ENCODE measurements around the gene ADIPOR2. TPM values are rescaled to one million over a fixed set of nuclear protein-coding genes. Genes with fewer than 3 reads are reported as not detected.

Gene ADIPOR2
- total RNA-seq, 1 experiment from 2014 or later, result 41.6 TPM

DNA sequence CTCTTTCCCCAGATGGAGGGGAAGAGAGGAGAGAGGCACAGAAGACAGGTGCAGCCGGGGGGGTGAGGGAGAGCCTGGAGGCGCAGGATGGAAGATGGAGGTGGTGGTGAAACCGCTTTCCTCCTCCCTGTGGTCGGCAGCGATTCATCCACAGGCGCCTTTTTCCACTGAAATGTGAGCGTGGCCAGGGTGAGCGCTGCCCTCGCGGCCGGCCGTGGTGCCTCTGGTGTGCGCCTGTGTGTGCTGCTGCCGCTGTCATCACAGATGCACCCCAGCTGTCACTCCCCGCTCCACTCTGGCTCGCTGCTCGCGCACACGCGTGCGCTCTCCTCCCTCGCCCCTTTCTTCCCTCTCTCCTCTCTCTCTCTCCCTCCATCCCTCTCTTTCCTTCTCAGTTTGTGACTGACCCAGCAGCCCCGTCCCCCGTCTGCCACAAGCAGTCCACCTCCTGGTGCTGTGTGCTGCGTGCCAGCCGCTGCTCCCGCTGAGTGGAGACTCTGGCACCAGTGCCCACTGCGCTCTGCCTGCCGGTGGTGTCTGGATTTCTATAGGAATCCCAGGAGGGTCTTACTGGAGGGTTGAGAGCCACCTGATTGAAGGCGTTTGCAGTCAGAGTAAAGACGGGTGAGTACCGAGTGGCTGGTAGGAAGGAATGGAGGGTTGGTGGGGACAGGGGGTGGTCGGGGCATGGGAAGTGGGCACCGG lies 129.5 kb downstream of the ADIPOR2 start, which contains the start of gene LRTM2:
TSS of gene LRTM2 (plus strand) at position 375 of the 705 bp plus-strand sequence. CDS start 7,584 bp downstream, outside the sequence.
- Histone ChIP-seq H3K27me3 (no peaks in the 10 kb centered on the region), H3K4me3 (no peak within 1 kb of the TSS), H3K9me3 (no peaks in the 10 kb centered on the region), H3K36me3 (no peaks in the 10 kb centered on the region)
- DNase-seq, result no peak

- Histone ChIP-seq H3K36me3 (no peaks in the 10 kb centered on the region), H3K9me3 (no peaks in the 10 kb centered on the region), H3K4me3 (no peak overlapping the region), H3K27me3 (no peaks in the 10 kb centered on the region)
- no peak for DNase-seq
Measured at GRCh38 chr12:1820896-1821291, 130.0 kb downstream of the ADIPOR2 start.

- Histone ChIP-seq H3K9me3 (no peaks in the 10 kb centered on the region), H3K27me3 (no peaks in the 10 kb centered on the region), H3K4me3 (no peak overlapping the region), H3K36me3 (no peaks in the 10 kb centered on the region)
- no peak for DNase-seq
Measured at GRCh38 chr12:1821805-1822204, 130.9 kb downstream of the ADIPOR2 start.

DNA sequence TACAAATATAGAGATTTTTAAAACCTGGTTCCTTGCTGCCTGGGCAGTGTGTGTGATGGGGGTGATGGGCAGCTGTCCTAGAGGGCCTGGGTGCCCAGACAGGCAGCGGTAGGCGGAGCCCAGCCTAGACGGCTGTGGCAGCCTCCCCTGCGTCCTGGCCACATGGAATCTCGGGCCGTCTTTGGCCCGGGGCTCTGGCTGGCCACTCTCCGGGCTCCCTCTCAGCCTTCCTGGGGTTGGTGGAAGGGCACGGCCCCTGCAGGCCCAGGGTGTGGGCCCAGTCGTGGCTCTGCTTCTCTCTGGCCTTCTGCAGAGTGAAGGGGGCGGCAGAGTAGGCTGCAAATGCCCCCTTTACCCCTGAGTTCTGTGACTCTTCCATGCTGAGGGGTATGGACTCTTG lies 131.8 kb downstream of the ADIPOR2 start:
- no peaks in the 10 kb centered on the region for H3K9me3 ChIP-seq
- H3K36me3 ChIP-seq, result no peaks in the 10 kb centered on the region
- no peak for DNase-seq
- no peak overlapping the region for H3K4me3 ChIP-seq
- no peaks in the 10 kb centered on the region for H3K27me3 ChIP-seq

DNA sequence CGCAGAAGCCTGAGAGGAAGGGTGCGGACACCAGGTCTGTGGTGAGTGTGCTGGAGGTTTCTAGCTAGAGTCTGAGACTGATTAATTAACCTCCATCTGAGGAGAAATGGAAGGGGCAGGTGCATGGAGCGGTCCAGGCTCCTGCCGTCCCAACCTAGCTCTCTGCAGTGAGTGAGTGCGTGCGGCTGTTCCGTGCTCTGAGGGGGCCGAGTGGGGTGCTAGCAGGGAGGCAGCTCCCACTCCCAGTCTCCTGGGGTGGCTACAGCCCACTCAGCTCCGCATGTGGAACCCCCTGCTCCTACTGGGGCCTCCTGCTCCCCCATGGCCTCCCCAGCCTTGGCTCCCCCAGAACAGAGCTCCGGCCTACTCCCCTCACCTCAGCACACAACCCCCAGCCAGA lies 132.4 kb downstream of the ADIPOR2 start:
- no peaks in the 10 kb centered on the region for H3K36me3 ChIP-seq
- DNase-seq, result no peak
- H3K9me3 ChIP-seq, result no peaks in the 10 kb centered on the region
- no peak overlapping the region for H3K4me3 ChIP-seq
- no peaks in the 10 kb centered on the region for H3K27me3 ChIP-seq

DNA sequence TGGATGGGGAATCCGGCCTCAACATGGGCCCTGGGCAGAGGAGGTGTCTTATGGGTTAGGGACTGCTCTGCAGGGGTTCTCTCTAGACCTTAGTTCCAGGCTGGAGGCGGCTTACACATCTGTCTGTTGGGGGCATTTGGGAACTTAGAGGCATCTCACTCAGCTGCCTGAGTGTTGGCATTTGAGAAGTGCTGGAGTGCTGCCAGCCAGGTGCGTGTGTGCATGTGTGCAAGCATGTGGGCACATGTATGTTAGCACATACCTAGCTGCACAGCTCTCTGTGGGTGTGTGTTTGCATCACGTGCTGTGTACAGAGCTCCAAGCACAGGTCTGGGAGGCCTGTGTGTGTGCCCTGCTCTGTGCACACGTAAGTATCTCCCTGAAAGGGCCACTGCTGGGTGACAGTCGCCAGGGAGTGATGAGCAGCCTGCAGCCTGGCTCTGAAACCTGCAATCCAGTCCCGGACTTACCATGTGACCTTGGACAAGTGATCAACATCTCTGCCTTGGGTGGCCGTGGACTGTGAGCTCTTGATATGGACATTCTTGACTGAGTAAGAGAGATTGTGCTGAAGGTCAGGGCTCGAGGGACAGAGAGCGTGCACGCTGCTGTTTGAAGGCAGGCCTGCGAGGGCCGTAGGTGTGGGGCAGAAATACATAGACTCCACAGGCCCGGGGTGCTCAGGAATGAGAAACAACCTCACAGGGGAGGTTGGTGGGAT lies 134.7 kb downstream of the ADIPOR2 start:
- no peaks in the 10 kb centered on the region for H3K27me3 ChIP-seq
- DNase-seq, result no peak
- no peak overlapping the region for H3K4me3 ChIP-seq
- H3K9me3 ChIP-seq, result no peaks in the 10 kb centered on the region
- no peaks in the 10 kb centered on the region for H3K36me3 ChIP-seq

GRCh38 chr12:1826401-1826800 lies 135.5 kb downstream of the ADIPOR2 start:
- Histone ChIP-seq H3K27me3 (no peaks in the 10 kb centered on the region), H3K9me3 (no peaks in the 10 kb centered on the region), H3K36me3 (no peaks in the 10 kb centered on the region), H3K4me3 (no peak overlapping the region)
- DNase-seq, result no peak

- Histone ChIP-seq H3K27me3 (no peaks in the 10 kb centered on the region), H3K9me3 (no peaks in the 10 kb centered on the region), H3K36me3 (no peaks in the 10 kb centered on the region), H3K4me3 (no peak overlapping the region)
- no peak for DNase-seq
Measured at GRCh38 chr12:1826867-1827705, 136.2 kb downstream of the ADIPOR2 start.

DNA sequence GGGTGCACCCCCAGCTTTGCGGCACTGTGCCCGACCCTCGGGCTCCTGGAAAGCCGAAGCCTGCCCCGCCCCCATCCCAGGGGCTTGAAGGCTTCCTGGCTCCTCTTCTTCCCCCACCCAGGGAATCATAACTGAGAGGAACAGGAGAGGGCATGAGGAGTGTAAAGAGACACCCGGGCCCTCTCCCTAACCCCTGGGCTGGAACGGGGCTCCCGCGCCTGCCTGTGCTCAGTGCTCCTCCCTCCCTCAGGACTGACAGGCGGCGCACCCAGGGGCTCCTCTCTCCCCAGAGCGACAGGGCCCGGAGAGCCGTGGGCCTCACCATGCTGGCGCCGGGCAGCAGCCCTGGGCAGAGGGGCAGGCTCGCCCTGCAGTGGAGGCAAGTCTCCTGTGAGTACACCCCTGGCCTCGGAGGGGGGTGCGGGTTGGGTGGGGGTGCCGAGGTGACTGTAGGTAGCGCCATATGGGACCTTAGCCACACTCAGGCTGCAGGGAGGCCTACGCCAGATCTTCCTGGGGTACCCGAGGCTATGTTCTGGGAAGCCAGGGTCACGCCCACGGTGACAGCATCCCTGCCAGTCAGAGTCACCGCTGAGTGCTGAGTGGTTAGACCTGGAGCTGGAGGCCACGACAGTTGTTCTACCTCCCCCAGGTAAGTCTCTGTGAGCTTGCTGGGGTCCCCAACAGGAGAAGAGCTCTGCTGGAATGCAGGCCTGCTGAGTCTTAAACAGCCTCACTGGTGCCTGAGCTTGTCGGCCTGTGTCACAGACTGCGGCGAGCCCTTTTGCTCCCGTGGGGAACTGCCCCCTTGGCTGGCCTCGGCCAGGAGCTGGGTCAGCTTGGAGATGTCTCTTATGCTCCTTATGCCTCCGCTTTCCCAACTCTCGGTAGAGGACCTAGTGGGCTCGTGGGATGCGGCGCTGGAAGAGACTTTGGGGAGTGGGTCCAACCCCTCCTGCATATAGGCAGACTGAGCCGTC lies 137.2 kb downstream of the ADIPOR2 start:
- Histone ChIP-seq H3K9me3 (no peaks in the 10 kb centered on the region), H3K27me3 (no peaks in the 10 kb centered on the region), H3K4me3 (no peak overlapping the region), H3K36me3 (no peaks in the 10 kb centered on the region)
- DNase-seq, result no peak

- Histone ChIP-seq H3K4me3 (no peak overlapping the region), H3K27me3 (no peaks in the 10 kb centered on the region)
- no peak for DNase-seq
Measured at GRCh38 chr12:1828856-1829255, 138.0 kb downstream of the ADIPOR2 start.

GRCh38 chr12:1829306-1829900 lies 138.5 kb downstream of the ADIPOR2 start:
- Histone ChIP-seq H3K9me3 (no peaks in the 10 kb centered on the region), H3K27me3 (no peaks in the 10 kb centered on the region), H3K4me3 (no peak overlapping the region), H3K36me3 (no peaks in the 10 kb centered on the region)
- DNase-seq, result no peak

More at GRCh38 chr12:1828856-1829255, 138.0 kb downstream of the ADIPOR2 start:
- Histone ChIP-seq H3K9me3 (no peaks in the 10 kb centered on the region), H3K36me3 (no peaks in the 10 kb centered on the region)

DNA sequence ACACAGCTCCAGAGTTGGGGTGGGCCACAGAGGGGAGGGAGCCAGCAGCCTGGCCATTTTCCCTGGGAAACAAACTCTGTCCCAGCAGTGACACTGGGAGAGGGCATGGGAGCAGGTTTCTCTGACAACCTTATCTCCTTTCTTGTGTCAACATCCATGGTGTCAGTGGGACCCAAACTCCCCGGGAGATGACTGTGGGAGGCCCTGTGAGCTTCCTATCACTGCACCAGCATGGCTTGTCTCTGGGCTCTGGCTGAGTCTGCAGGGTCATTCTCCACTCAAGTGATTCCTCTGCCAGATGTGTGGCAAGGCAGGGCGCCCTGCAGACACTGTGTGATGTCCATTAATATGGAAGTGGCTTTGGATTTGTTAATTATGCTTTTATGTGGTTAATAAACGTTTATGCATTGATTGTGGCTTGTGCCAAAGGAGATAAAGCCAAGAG lies 139.6 kb downstream of the ADIPOR2 start:
- no peak for DNase-seq
- Histone ChIP-seq H3K27me3 (no peaks in the 10 kb centered on the region), H3K4me3 (no peak overlapping the region), H3K9me3 (no peaks in the 10 kb centered on the region), H3K36me3 (no peaks in the 10 kb centered on the region)

GRCh38 chr12:1830981-1831963 lies 140.4 kb downstream of the ADIPOR2 start:
- Histone ChIP-seq H3K27me3 (no peaks in the 10 kb centered on the region), H3K36me3 (no peaks in the 10 kb centered on the region), H3K9me3 (no peaks in the 10 kb centered on the region), H3K4me3 (no peak overlapping the region)
- DNase-seq, result peak; percentile 13

DNA sequence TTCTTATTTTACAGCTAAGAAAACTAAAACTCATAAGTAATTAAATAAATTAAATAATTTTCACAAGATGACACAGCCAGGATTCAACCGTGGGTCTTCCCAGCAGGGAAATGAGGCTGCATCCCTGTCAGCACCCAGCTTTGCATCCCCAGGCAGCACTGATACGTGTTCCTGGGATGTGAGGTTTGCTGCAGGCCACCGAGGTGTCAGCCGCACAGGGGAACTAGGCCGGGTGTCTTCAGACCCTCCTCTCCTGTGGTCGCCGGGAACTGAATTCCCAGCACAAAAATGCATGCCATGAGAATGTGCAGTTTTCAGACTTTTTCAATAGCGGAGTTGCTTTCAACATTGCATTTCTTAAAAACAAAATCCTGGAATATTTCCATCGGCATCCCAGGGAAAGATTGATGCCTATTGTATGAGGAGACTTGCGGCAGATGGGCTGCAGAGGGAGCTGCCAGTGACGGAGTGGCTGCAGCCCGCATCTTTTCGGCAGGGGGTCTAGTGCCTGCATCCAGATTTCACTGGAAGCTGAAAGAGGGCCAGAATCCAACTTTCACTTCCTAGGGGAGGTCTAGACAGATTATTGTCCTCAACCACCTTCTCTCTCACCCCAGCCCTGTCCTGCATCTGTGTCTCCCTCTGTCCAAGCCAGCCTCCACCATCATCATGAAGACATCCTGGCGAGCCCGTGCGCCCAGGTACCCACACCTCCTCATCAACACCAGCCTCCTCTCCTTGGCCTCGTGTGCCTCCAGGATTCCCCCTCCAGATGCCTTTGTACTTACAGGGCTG lies 142.1 kb downstream of the ADIPOR2 start:
- no peaks in the 10 kb centered on the region for H3K27me3 ChIP-seq
- no peak overlapping the region for H3K4me3 ChIP-seq
- no peaks in the 10 kb centered on the region for H3K36me3 ChIP-seq
- H3K9me3 ChIP-seq, result no peaks in the 10 kb centered on the region
- DNase-seq, result no peak

Data from MG63 (cell line).